MM.1S (cell line): ENCODE data around the gene MYL5.

Source experiments
- DNase-seq: peaks from one replicate; pipeline ENCODE4 v3.0.0-alpha.2; 2015
- H2AFZ ChIP-seq: fragments of 300-600 bp; sonication (generic); 2 replicates; pipeline ENCODE4 v1.6.0; 2016; ENCODE audit warnings: antibody characterized with exemption, low read length
- H3F3A ChIP-seq: fragments of 300-600 bp; sonication (generic); 2 replicates; pipeline ENCODE4 v1.6.1; 2016; ENCODE audit warnings: mild to moderate bottlenecking, antibody characterized with exemption, low read length, moderate library complexity, mixed read lengths; ENCODE audit not compliant: insufficient read depth
- H3K27ac ChIP-seq: fragments of 300-600 bp; sonication (generic); 2 replicates; pipeline ENCODE4 v1.5.1; 2016; ENCODE audit warnings: mild to moderate bottlenecking, low read length
- H3K27me3 ChIP-seq: fragments of 300-600 bp; sonication (generic); replicated peaks from 2 replicates; pipeline ENCODE4 v1.6.0; 2016; ENCODE audit warnings: low read length; ENCODE audit not compliant: insufficient read depth
- H3K36me3 ChIP-seq: fragments of 300-600 bp; sonication (generic); replicated peaks from 2 replicates; pipeline ENCODE4 v1.6.1; 2016; ENCODE audit warnings: mild to moderate bottlenecking, low read length, mixed read lengths; ENCODE audit not compliant: insufficient read depth
- H3K4me1 ChIP-seq: fragments of 300-600 bp; sonication (generic); 2 replicates; pipeline ENCODE4 v1.6.1; 2016; ENCODE audit warnings: low read length, mixed read lengths
- H3K4me2 ChIP-seq: fragments of 300-600 bp; sonication (generic); 2 replicates; pipeline ENCODE4 v1.6.0; 2016; ENCODE audit warnings: low read depth, low read length
- H3K4me3 ChIP-seq: fragments of 300-600 bp; sonication (generic); 2 replicates; pipeline ENCODE4 v1.5.1; 2016; ENCODE audit warnings: low read length, mixed read lengths
- H3K79me2 ChIP-seq: fragments of 300-600 bp; sonication (generic); 2 replicates; pipeline ENCODE4 v1.6.1; 2016; ENCODE audit warnings: mixed run types, low read length, mixed read lengths
- H3K9ac ChIP-seq: fragments of 300-600 bp; sonication (generic); 2 replicates; pipeline ENCODE4 v1.6.1; 2016; ENCODE audit warnings: low read length, mixed read lengths
- H3K9me2 ChIP-seq: fragments of 300-600 bp; sonication (generic); replicated peaks from 2 replicates; pipeline ENCODE4 v1.6.1; 2016; ENCODE audit warnings: mild to moderate bottlenecking, low read length, mixed read lengths; ENCODE audit not compliant: insufficient read depth
- H3K9me3 ChIP-seq: fragments of 300-600 bp; sonication (generic); replicated peaks from 2 replicates; pipeline ENCODE4 v1.6.1; 2016; ENCODE audit warnings: mild to moderate bottlenecking, low read length, mixed read lengths; ENCODE audit not compliant: insufficient read depth
- H4K20me1 ChIP-seq: fragments of 300-600 bp; sonication (generic); 2 replicates; pipeline ENCODE4 v1.6.1; 2016; ENCODE audit warnings: mild to moderate bottlenecking, low read length, moderate library complexity, mixed read lengths; ENCODE audit not compliant: insufficient read depth
- CTCF ChIP-seq: fragments of 300-600 bp; sonication (generic); IDR thresholded peaks from 2 replicates; pipeline ENCODE4 v1.5.1; 2016; ENCODE audit warnings: antibody characterized with exemption, low read length, mixed read lengths
- EZH2 ChIP-seq: fragments of 300-600 bp; sonication (generic); optimal IDR thresholded peaks from 2 replicates; pipeline ENCODE3; 2017; ENCODE audit warnings: low read depth, mild to moderate bottlenecking, antibody characterized with exemption, low read length, mixed read lengths
- EZH2phosphoT487 ChIP-seq: fragments of 300-600 bp; sonication (generic); IDR thresholded peaks from 2 replicates; pipeline ENCODE4 v1.6.1; 2018; ENCODE audit warnings: antibody characterized with exemption, low read length

Gene MYL5

GRCh38 chr4:653831-654502 lies 20.4 kb upstream of the MYL5 start:
- Histone ChIP-seq H3K4me1 (no peaks in the 10 kb centered on the region), H4K20me1 (no peaks in the 10 kb centered on the region), H3K27ac (no peak overlapping the region), H3K9me2 (no peaks in the 10 kb centered on the region), H3K79me2 (no peaks in the 10 kb centered on the region), H3F3A (no peaks in the 10 kb centered on the region), H3K36me3 (no peaks in the 10 kb centered on the region), H3K4me2 (no peak overlapping the region), H3K9me3 (no peaks in the 10 kb centered on the region), H3K4me3 (no peak overlapping the region), H3K9ac (no peak overlapping the region), H2AFZ (no peak overlapping the region), H3K27me3 (no peaks in the 10 kb centered on the region)
- no peak for DNase-seq
- TF ChIP-seq EZH2phosphoT487 = no peak
- TF ChIP-seq EZH2 = no peak
- no peak for TF ChIP-seq CTCF

- Histone ChIP-seq H3K4me3 (no peak overlapping the region), H3F3A (no peaks in the 10 kb centered on the region), H3K4me1 (no peaks in the 10 kb centered on the region), H3K27me3 (no peaks in the 10 kb centered on the region), H4K20me1 (no peaks in the 10 kb centered on the region), H3K36me3 (no peaks in the 10 kb centered on the region), H3K4me2 (no peak overlapping the region), H3K9ac (no peak overlapping the region), H3K9me2 (no peaks in the 10 kb centered on the region), H3K79me2 (no peaks in the 10 kb centered on the region), H2AFZ (no peak overlapping the region), H3K27ac (no peak overlapping the region), H3K9me3 (no peaks in the 10 kb centered on the region)
- DNase-seq = no peak
- TF ChIP-seq EZH2phosphoT487 (no peak), EZH2 (no peak)
Measured at GRCh38 chr4:654503-654845, 19.9 kb upstream of the MYL5 start.

GRCh38 chr4:654871-655463 lies 19.4 kb upstream of the MYL5 start:
- H3K27ac ChIP-seq = no peak overlapping the region
- no peak overlapping the region for H3K4me2 ChIP-seq
- H3K27me3 ChIP-seq = no peaks in the 10 kb centered on the region
- H3K79me2 ChIP-seq = no peaks in the 10 kb centered on the region
- no peaks in the 10 kb centered on the region for H3K9me3 ChIP-seq
- H3F3A ChIP-seq = no peaks in the 10 kb centered on the region
- H3K36me3 ChIP-seq = no peaks in the 10 kb centered on the region
- TF ChIP-seq EZH2phosphoT487 (no peak), EZH2 (no peak), CTCF (no peak)
- H3K4me3 ChIP-seq = no peak overlapping the region
- H3K4me1 ChIP-seq = no peaks in the 10 kb centered on the region
- H2AFZ ChIP-seq = no peak overlapping the region
- H3K9ac ChIP-seq = no peak overlapping the region
- H3K9me2 ChIP-seq = no peaks in the 10 kb centered on the region
- no peaks in the 10 kb centered on the region for H4K20me1 ChIP-seq
- DNase-seq = no peak

GRCh38 chr4:655464-656151 lies 18.7 kb upstream of the MYL5 start:
- TF ChIP-seq EZH2 (no peak), EZH2phosphoT487 (no peak), CTCF (no peak)
- H3F3A ChIP-seq = no peaks in the 10 kb centered on the region
- no peaks in the 10 kb centered on the region for H3K9me2 ChIP-seq
- H3K4me3 ChIP-seq = no peak overlapping the region
- H3K27me3 ChIP-seq = no peaks in the 10 kb centered on the region
- no peak for DNase-seq
- no peaks in the 10 kb centered on the region for H3K79me2 ChIP-seq
- no peaks in the 10 kb centered on the region for H3K4me1 ChIP-seq
- no peak overlapping the region for H3K27ac ChIP-seq
- no peaks in the 10 kb centered on the region for H3K9me3 ChIP-seq
- no peak overlapping the region for H3K4me2 ChIP-seq
- H4K20me1 ChIP-seq = no peaks in the 10 kb centered on the region
- no peak overlapping the region for H3K9ac ChIP-seq
- no peaks in the 10 kb centered on the region for H3K36me3 ChIP-seq
- H2AFZ ChIP-seq = no peak overlapping the region
